Measurements from ENCODE around the gene CNNM2. TPM values are rescaled to one million over a fixed set of nuclear protein-coding genes. Genes with fewer than 3 reads are reported as not detected.
"Not testable (repeated sequence)": the region's sequence is repeated elsewhere in the genome, so short reads cannot be mapped to it uniquely, and the experiment has no call there.

The CNNM2 gene
- total RNA-seq, 1 experiment from 2014 or later, result 4.3 TPM

GRCh38 chr10:102967123-102967522 is 49.0 kb downstream of the CNNM2 start:
- no peak for DNase-seq (ENCODE audit: low read depth)

GRCh38 chr10:102970562-102971340 is 52.7 kb downstream of the CNNM2 start:
- no peak for DNase-seq (ENCODE audit: low read depth)

GRCh38 chr10:102975483-102976379 is 57.6 kb downstream of the CNNM2 start:
- no peak for DNase-seq (ENCODE audit: low read depth)

- not testable (repeated sequence) for DNase-seq (ENCODE audit: low read depth)
These were observed 58.3 kb downstream of the CNNM2 start for GRCh38 chr10:102976380-102976726.

- DNase-seq (ENCODE audit: low read depth), result no peak
These were observed 64.2 kb downstream of the CNNM2 start for GRCh38 chr10:102982296-102982695.

GRCh38 chr10:102984086-102984485 is 66.0 kb downstream of the CNNM2 start:
- no peak for DNase-seq (ENCODE audit: low read depth)

GRCh38 chr10:102985811-102986210 is 67.7 kb downstream of the CNNM2 start:
- no peak for DNase-seq (ENCODE audit: low read depth)

GRCh38 chr10:102988404-102989314 is 70.6 kb downstream of the CNNM2 start:
- peak; percentile 47 for DNase-seq (ENCODE audit: low read depth)

- DNase-seq (ENCODE audit: low read depth), result no peak
These were observed 76.6 kb downstream of the CNNM2 start for GRCh38 chr10:102994531-102995295.

GRCh38 chr10:102996876-102997275 is 78.8 kb downstream of the CNNM2 start:
- DNase-seq (ENCODE audit: low read depth), result no peak

GRCh38 chr10:102997998-102998397 is 79.9 kb downstream of the CNNM2 start:
- DNase-seq (ENCODE audit: low read depth), result no peak

GRCh38 chr10:102998399-102998907 is 80.4 kb downstream of the CNNM2 start:
- DNase-seq (ENCODE audit: low read depth), result no peak

GRCh38 chr10:103000050-103000449 is 82.0 kb downstream of the CNNM2 start:
- DNase-seq (ENCODE audit: low read depth), result not testable (repeated sequence)

- no peak for DNase-seq (ENCODE audit: low read depth)
These were observed 88.9 kb downstream of the CNNM2 start for GRCh38 chr10:103007017-103007416.

- no peak for DNase-seq (ENCODE audit: low read depth)
These were observed 95.3 kb downstream of the CNNM2 start for GRCh38 chr10:103013416-103013815.

- no peak for DNase-seq (ENCODE audit: low read depth)
These were observed 101.3 kb downstream of the CNNM2 start for GRCh38 chr10:103019425-103019824.

GRCh38 chr10:103021150-103021899 is 103.2 kb downstream of the CNNM2 start:
- DNase-seq (ENCODE audit: low read depth), result no peak

- peak; percentile 34 for DNase-seq (ENCODE audit: low read depth)
These were observed 103.8 kb downstream of the CNNM2 start for GRCh38 chr10:103021900-103022293.

GRCh38 chr10:103025696-103026095 is 107.6 kb downstream of the CNNM2 start:
- DNase-seq (ENCODE audit: low read depth), result no peak

- DNase-seq (ENCODE audit: low read depth), result no peak
These were observed 120.5 kb downstream of the CNNM2 start for GRCh38 chr10:103038570-103038969.
